Activated T-helper 1 cell treated with anti-CD3 and anti-CD28 coated beads, Interleukin-12 subunit alpha, Interleukin-12 subunit beta, Interleukin-2, Interleukin-4 antibody, amounts not matched to agents 30 ng/mL and 10 ng/mL and 1 ng/mL, durations not matched to agents 14 hours and 24 hours and 36 hours (primary cell): ENCODE measurements around the gene STK10. TPM values are rescaled to one million over a fixed set of nuclear protein-coding genes. Genes with fewer than 3 reads are reported as not detected.
A peak's percentile ranks its signal among the peaks of the same experiment; 100 is the strongest.

Experiments used
- DNase-seq: peaks from one replicate; pipeline ENCODE4 v3.0.0; 2021; ENCODE audit warnings: low spot score
- H3K27ac Mint-ChIP-seq: one replicate; pipeline ENCODE4 v1.8.0; 2021; ENCODE audit warnings: mild to moderate bottlenecking, mixed read lengths
- H3K27me3 Mint-ChIP-seq: one replicate; pipeline ENCODE4 v1.8.0; 2022; ENCODE audit warnings: mild to moderate bottlenecking, moderate library complexity, mixed read lengths; ENCODE audit not compliant: insufficient read depth
- H3K36me3 Mint-ChIP-seq: one replicate; pipeline ENCODE4 v1.8.0; 2021; ENCODE audit warnings: low read depth, mixed read lengths
- H3K4me1 Mint-ChIP-seq: one replicate; pipeline ENCODE4 v1.8.0; 2021; ENCODE audit warnings: low read depth, mixed read lengths
- H3K4me3 Mint-ChIP-seq: one replicate; pipeline ENCODE4 v1.8.0; 2021; ENCODE audit warnings: mild to moderate bottlenecking, moderate library complexity, mixed read lengths
- H3K9me3 Mint-ChIP-seq: one replicate; pipeline ENCODE4 v1.8.0; 2021; ENCODE audit warnings: mixed read lengths
- intact Hi-C: fragments of 100-400 bp; cut with micrococcal nuclease; formaldehyde crosslinking; loops from one replicate; pipeline ENCODE4 v1.15.1; 2024
- total RNA-seq: library from RNA; stranded (reverse); gene quantifications from 2 replicates; pipeline ENCODE4 v1.2.3, GENCODE V29; 2022

STK10 gene
- total RNA-seq, 1 donor from 2014 or later = 91.9 TPM

GRCh38 chr5:172076761-172077244 is 111.2 kb downstream of the STK10 start:
- DNase-seq = no peak
- no peaks in the 10 kb centered on the region for H3K9me3 Mint-ChIP-seq
- no peak overlapping the region for H3K4me3 Mint-ChIP-seq
- H3K27me3 Mint-ChIP-seq = no peaks in the 10 kb centered on the region
- intact Hi-C loops = no loop called here
- no peak overlapping the region for H3K27ac Mint-ChIP-seq
- peaks cover 48% of the 10 kb centered on the region for H3K36me3 Mint-ChIP-seq
- peaks cover 31% of the 10 kb centered on the region for H3K4me1 Mint-ChIP-seq

DNA sequence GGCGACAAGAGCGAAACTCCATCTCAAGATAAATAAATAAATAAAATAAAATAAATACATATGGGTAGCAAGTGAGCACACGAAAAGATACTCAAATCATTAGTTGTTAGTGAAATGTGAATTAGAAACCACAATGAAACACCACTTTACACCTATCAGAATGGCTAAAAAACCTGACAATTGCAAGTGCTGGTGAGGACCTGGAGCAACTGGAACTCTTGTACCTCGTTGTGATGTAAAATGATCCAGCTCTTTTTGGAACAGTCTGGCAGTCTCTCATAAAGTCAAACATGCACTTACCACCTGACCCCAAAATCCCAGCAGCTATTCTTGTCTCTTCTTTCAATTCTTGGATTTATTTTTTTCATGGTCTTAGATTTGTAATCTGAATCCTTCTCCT is 112.4 kb downstream of the STK10 start:
- Mint-ChIP-seq H3K27ac (no peak overlapping the region), H3K27me3 (no peaks in the 10 kb centered on the region), H3K4me3 (no peak overlapping the region), H3K4me1 (peaks cover 38% of the 10 kb centered on the region), H3K9me3 (no peaks in the 10 kb centered on the region), H3K36me3 (peaks cover 52% of the 10 kb centered on the region)
- DNase-seq = no peak
- intact Hi-C loops = no loop called here

GRCh38 chr5:172074896-172075295 is 113.1 kb downstream of the STK10 start:
- H3K36me3 Mint-ChIP-seq = peaks cover 50% of the 10 kb centered on the region
- H3K27me3 Mint-ChIP-seq = no peaks in the 10 kb centered on the region
- intact Hi-C loops = no loop called here
- no peak overlapping the region for H3K27ac Mint-ChIP-seq
- H3K4me3 Mint-ChIP-seq = no peak overlapping the region
- no peaks in the 10 kb centered on the region for H3K9me3 Mint-ChIP-seq
- H3K4me1 Mint-ChIP-seq = peaks cover 36% of the 10 kb centered on the region
- DNase-seq = no peak

DNA sequence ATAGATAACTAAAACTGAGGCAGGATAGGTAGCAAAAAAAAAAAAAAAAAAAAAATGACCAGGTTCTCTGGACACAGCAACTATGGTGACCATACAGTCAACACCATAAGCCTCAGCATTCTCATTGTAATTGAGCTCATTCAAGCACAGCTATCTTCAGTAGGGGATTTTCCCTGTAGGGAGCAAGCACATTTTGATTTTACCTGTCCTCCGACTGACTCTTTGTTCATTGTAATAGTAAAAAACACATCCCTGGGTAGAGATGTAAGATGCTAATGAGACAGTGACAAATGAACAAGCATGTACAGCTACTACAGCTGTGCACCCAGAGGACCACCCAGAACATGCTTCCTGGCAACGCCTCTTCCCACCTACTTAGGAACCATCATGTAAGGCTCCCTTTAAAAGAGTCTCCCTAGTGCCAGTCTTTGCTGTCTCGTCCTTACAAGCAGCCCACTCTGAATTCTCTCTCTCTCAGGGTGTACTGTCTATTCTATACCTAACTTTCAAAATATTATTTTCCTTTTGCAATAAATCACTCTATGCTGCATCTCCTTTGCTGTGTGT is 116.6 kb downstream of the STK10 start:
- intact Hi-C loops = no loop called here
- peaks cover 39% of the 10 kb centered on the region for H3K36me3 Mint-ChIP-seq
- no peaks in the 10 kb centered on the region for H3K9me3 Mint-ChIP-seq
- peaks cover 50% of the 10 kb centered on the region for H3K4me1 Mint-ChIP-seq
- no peak overlapping the region for H3K4me3 Mint-ChIP-seq
- no peak for DNase-seq
- no peaks in the 10 kb centered on the region for H3K27me3 Mint-ChIP-seq
- no peak overlapping the region for H3K27ac Mint-ChIP-seq

GRCh38 chr5:172065431-172066065 is 122.5 kb downstream of the STK10 start:
- Mint-ChIP-seq H3K27ac (no peak overlapping the region), H3K4me1 (peaks cover 47% of the 10 kb centered on the region), H3K36me3 (peaks cover 53% of the 10 kb centered on the region), H3K9me3 (no peaks in the 10 kb centered on the region), H3K4me3 (peak overlapping the region; percentile 45), H3K27me3 (no peaks in the 10 kb centered on the region)
- intact Hi-C loops = loop anchor here (1.0 to 10.0 kb wide), 8 partner anchors 46 to 651 kb away; partner anchors contain the start of genes FGF18, STK10 and UBTD2
- no peak for DNase-seq

DNA sequence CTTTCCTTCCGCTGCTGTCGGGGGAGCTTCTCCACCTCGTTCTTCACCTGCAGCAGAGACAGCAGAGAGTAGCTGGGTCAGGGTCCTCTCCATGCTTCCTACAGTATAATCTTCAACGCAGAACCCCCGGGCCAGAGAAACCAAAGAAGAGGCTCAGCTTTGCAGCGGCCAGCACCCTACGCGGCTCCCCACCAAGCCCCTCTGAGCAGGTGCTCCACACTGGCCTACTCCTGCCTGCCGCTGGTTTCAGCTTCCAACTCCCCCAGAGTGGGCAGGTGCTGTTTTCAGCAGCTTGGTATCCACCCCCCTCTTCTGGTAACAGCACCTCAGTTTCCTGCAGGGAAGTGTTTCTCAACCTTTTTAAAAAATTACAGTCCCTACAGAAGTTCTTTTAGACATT is 123.3 kb downstream of the STK10 start:
- Mint-ChIP-seq H3K27me3 (no peaks in the 10 kb centered on the region), H3K9me3 (no peaks in the 10 kb centered on the region), H3K27ac (no peak overlapping the region), H3K4me3 (no peak overlapping the region), H3K36me3 (peaks cover 56% of the 10 kb centered on the region), H3K4me1 (peaks cover 43% of the 10 kb centered on the region)
- intact Hi-C loops = loop anchor here (5.0 to 10.0 kb wide), 2 partner anchors 102 to 650 kb away; partner anchors contain the start of gene FGF18
- DNase-seq = no peak

- H3K9me3 Mint-ChIP-seq = no peaks in the 10 kb centered on the region
- peak overlapping the region; percentile 11 for H3K27ac Mint-ChIP-seq
- peaks cover 57% of the 10 kb centered on the region for H3K36me3 Mint-ChIP-seq
- H3K4me3 Mint-ChIP-seq = no peak overlapping the region
- no peak for DNase-seq
- no peaks in the 10 kb centered on the region for H3K27me3 Mint-ChIP-seq
- peaks cover 43% of the 10 kb centered on the region for H3K4me1 Mint-ChIP-seq
- intact Hi-C loops = loop anchor here (10.0 kb wide), 1 partner anchor 650 kb away; the partner anchor contains the start of gene FGF18
Measured at GRCh38 chr5:172064358-172064757, 123.7 kb downstream of the STK10 start.

GRCh38 chr5:172063463-172064235 is 124.4 kb downstream of the STK10 start:
- no peak overlapping the region for H3K4me3 Mint-ChIP-seq
- intact Hi-C loops = loop anchor here (10.0 kb wide), 1 partner anchor 649 kb away; the partner anchor contains the start of gene FGF18
- H3K27me3 Mint-ChIP-seq = no peaks in the 10 kb centered on the region
- peak overlapping the region; percentile 29 for H3K27ac Mint-ChIP-seq
- H3K9me3 Mint-ChIP-seq = no peaks in the 10 kb centered on the region
- no peak for DNase-seq
- H3K36me3 Mint-ChIP-seq = peaks cover 55% of the 10 kb centered on the region
- peaks cover 37% of the 10 kb centered on the region for H3K4me1 Mint-ChIP-seq

DNA sequence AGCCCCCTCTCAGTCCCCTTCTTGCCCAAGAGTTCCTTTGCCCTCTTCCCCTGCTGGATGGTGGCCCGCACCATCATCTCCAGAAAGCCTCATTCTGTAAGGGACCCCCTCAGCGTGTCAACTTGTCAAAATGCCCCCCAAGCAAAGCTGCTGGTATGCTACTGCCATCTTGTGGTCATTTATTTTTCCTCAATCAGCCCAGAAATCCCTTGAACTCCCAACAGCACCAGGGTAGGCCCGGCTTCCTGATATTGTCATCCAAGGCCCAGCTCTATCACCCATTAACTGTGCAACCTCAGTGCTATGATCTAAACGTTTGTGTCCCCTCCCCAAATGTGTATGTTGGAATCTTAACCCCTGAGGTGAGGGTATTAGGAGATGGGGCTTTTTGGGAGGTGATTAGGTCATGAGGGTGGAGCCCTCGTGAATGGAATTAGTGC is 128.3 kb downstream of the STK10 start:
- intact Hi-C loops = loop anchor here (5.0 to 10.0 kb wide), 2 partner anchors 147 to 645 kb away; partner anchors contain the start of gene FGF18
- peak overlapping the region; percentile 8 for H3K27ac Mint-ChIP-seq
- H3K27me3 Mint-ChIP-seq = no peaks in the 10 kb centered on the region

GRCh38 chr5:172058088-172058487 is 129.9 kb downstream of the STK10 start:
- Mint-ChIP-seq H3K27ac (no peak overlapping the region), H3K36me3 (peaks cover 51% of the 10 kb centered on the region), H3K4me1 (peaks cover 21% of the 10 kb centered on the region), H3K9me3 (no peaks in the 10 kb centered on the region), H3K4me3 (no peak overlapping the region), H3K27me3 (no peaks in the 10 kb centered on the region)
- intact Hi-C loops = loop anchor here (5.0 kb wide), 1 partner anchor 146 kb away; no protein-coding TSS in a partner anchor
- DNase-seq = no peak

More for the DNA sequence above, 128.3 kb downstream of the STK10 start:
- DNase-seq = no peak
- H3K4me1 Mint-ChIP-seq = peaks cover 21% of the 10 kb centered on the region
- H3K4me3 Mint-ChIP-seq = no peak overlapping the region
- H3K36me3 Mint-ChIP-seq = peaks cover 62% of the 10 kb centered on the region
- H3K9me3 Mint-ChIP-seq = no peaks in the 10 kb centered on the region

- no peak overlapping the region for H3K4me3 Mint-ChIP-seq
- H3K27me3 Mint-ChIP-seq = no peaks in the 10 kb centered on the region
- no peak for DNase-seq
- H3K9me3 Mint-ChIP-seq = no peaks in the 10 kb centered on the region
- H3K27ac Mint-ChIP-seq = no peak overlapping the region
- intact Hi-C loops = loop anchor here (5.0 kb wide), 1 partner anchor 144 kb away; no protein-coding TSS in a partner anchor
- peaks cover 21% of the 10 kb centered on the region for H3K4me1 Mint-ChIP-seq
- peaks cover 50% of the 10 kb centered on the region for H3K36me3 Mint-ChIP-seq
Measured at GRCh38 chr5:172055996-172056395, 132.0 kb downstream of the STK10 start.

GRCh38 chr5:172055421-172055820 is 132.6 kb downstream of the STK10 start:
- intact Hi-C loops = loop anchor here (5.0 kb wide), 1 partner anchor 143 kb away; no protein-coding TSS in a partner anchor
- no peaks in the 10 kb centered on the region for H3K27me3 Mint-ChIP-seq
- peaks cover 45% of the 10 kb centered on the region for H3K36me3 Mint-ChIP-seq
- no peak overlapping the region for H3K27ac Mint-ChIP-seq
- H3K4me1 Mint-ChIP-seq = peaks cover 21% of the 10 kb centered on the region
- no peak for DNase-seq
- H3K9me3 Mint-ChIP-seq = no peaks in the 10 kb centered on the region
- H3K4me3 Mint-ChIP-seq = no peak overlapping the region
